PC-9 (cell line): Measurements from ENCODE around the gene GTF3C2.

Experiments used
- CTCF ChIP-seq: fragments of 200-600 bp; sonication (generic); conservative IDR thresholded peaks from 2 replicates; pipeline ENCODE4 v1.6.1; 2017; ENCODE audit warnings: mixed run types, antibody characterized with exemption, mild to moderate bottlenecking, moderate library complexity
- EZH2 ChIP-seq: fragments of 200-600 bp; sonication (generic); IDR thresholded peaks from 2 replicates; pipeline ENCODE4 v1.8.0; 2017; ENCODE audit warnings: antibody characterized with exemption, low read depth

- TF ChIP-seq CTCF (no peak), EZH2 (no peak)
These were observed 32.8 kb downstream of the GTF3C2 start for GRCh38 chr2:27323596-27324285.
